H9 (cell line): ENCODE data around the gene PRKCA. TPM values are rescaled to one million over a fixed set of nuclear protein-coding genes. Genes with fewer than 3 reads are reported as not detected.

Experiments
- DNase-seq: peaks from one replicate; pipeline ENCODE4 v3.0.0-alpha.2; 2017
- H2AFZ ChIP-seq: one replicate; pipeline ENCODE4 v1.6.1; 2013; ENCODE audit warnings: mild to moderate bottlenecking, low read length, control low read depth, moderate library complexity
- H2AK5ac ChIP-seq: 2 replicates; pipeline ENCODE4 v1.6.1; 2013; ENCODE audit warnings: low read length, control low read depth, mixed read lengths; ENCODE audit not compliant: insufficient read length
- H2BK120ac ChIP-seq: one replicate; pipeline ENCODE4 v1.6.1; 2013; ENCODE audit warnings: low read depth, mild to moderate bottlenecking, low read length, control low read depth, inconsistent platforms; ENCODE audit not compliant: poor library complexity, severe bottlenecking
- H2BK12ac ChIP-seq: 2 replicates; pipeline ENCODE4 v1.6.1; 2013; ENCODE audit warnings: low read length, control low read depth, mixed read lengths, low read depth; ENCODE audit not compliant: insufficient read length
- H2BK15ac ChIP-seq: 2 replicates; pipeline ENCODE4 v1.6.1; 2013; ENCODE audit warnings: low read depth, low read length, control low read depth
- H2BK20ac ChIP-seq: one replicate; pipeline ENCODE4 v1.6.1; 2013; ENCODE audit warnings: low read depth, mild to moderate bottlenecking, low read length, control low read depth, inconsistent platforms; ENCODE audit not compliant: poor library complexity, severe bottlenecking
- H2BK5ac ChIP-seq: 2 replicates; pipeline ENCODE4 v1.6.1; 2013; ENCODE audit warnings: low read length, control low read depth, mixed read lengths; ENCODE audit not compliant: insufficient read length
- H3K14ac ChIP-seq: 2 replicates; pipeline ENCODE4 v1.6.1; 2013; ENCODE audit warnings: low read length, control low read depth; ENCODE audit not compliant: insufficient read depth
- H3K18ac ChIP-seq: 2 replicates; pipeline ENCODE4 v1.6.1; 2013; ENCODE audit warnings: low read depth, mild to moderate bottlenecking, mixed read lengths, low read length, control low read depth; ENCODE audit not compliant: insufficient read length
- H3K23ac ChIP-seq: 2 replicates; pipeline ENCODE4 v1.6.1; 2013; ENCODE audit warnings: low read length, control low read depth, mixed read lengths, low read depth; ENCODE audit not compliant: insufficient read length
- H3K23me2 ChIP-seq: 2 replicates; pipeline ENCODE4 v1.6.1; 2013; ENCODE audit warnings: low read depth, mild to moderate bottlenecking, mixed read lengths, low read length, control low read depth; ENCODE audit not compliant: insufficient read length, poor library complexity, severe bottlenecking
- H3K27ac ChIP-seq: 2 replicates; pipeline ENCODE4 v1.5.1; 2013; ENCODE audit warnings: low read length, control low read depth, mixed read lengths, low read depth; ENCODE audit not compliant: insufficient read length
- H3K27me3 ChIP-seq: 2 replicates; pipeline ENCODE4 v1.6.1; 2013; ENCODE audit warnings: low read length, control low read depth, inconsistent platforms; ENCODE audit not compliant: insufficient read depth
- H3K4ac ChIP-seq: 2 replicates; pipeline ENCODE4 v1.6.1; 2013; ENCODE audit warnings: low read depth, mild to moderate bottlenecking, control low read depth, inconsistent platforms, low read length, moderate library complexity
- H3K4me1 ChIP-seq: 2 replicates; pipeline ENCODE4 v1.6.1; 2013; ENCODE audit warnings: low read length, control low read depth, inconsistent platforms; ENCODE audit not compliant: insufficient read depth
- H3K4me2 ChIP-seq: 2 replicates; pipeline ENCODE4 v1.6.1; 2013; ENCODE audit warnings: low read length, control low read depth, mixed read lengths; ENCODE audit not compliant: insufficient read length, insufficient read depth
- H3K56ac ChIP-seq: 2 replicates; pipeline ENCODE4 v1.6.1; 2013; ENCODE audit warnings: low read depth, mild to moderate bottlenecking, mixed read lengths, low read length, control low read depth; ENCODE audit not compliant: insufficient read length
- H3K79me1 ChIP-seq: 2 replicates; pipeline ENCODE4 v1.6.1; 2013; ENCODE audit warnings: low read depth, mild to moderate bottlenecking, moderate library complexity, low read length, control low read depth, inconsistent platforms; ENCODE audit not compliant: insufficient read depth, poor library complexity, severe bottlenecking
- H3K79me2 ChIP-seq: 2 replicates; pipeline ENCODE4 v1.6.1; 2013; ENCODE audit warnings: low read length, control low read depth, inconsistent platforms; ENCODE audit not compliant: insufficient read depth
- H3K9ac ChIP-seq: 2 replicates; pipeline ENCODE4 v1.6.1; 2013; ENCODE audit warnings: low read length, control low read depth, mixed read lengths; ENCODE audit not compliant: insufficient read length; ENCODE audit errors: extremely low read depth
- H3K9me3 ChIP-seq: one replicate; pipeline ENCODE4 v1.6.1; 2013; ENCODE audit warnings: low read depth, low read length, inconsistent platforms; ENCODE audit not compliant: control insufficient read depth
- H3T11ph ChIP-seq: one replicate; pipeline ENCODE4 v1.6.1; 2013; ENCODE audit warnings: mild to moderate bottlenecking, low read length, control low read depth, inconsistent platforms
- H4K20me1 ChIP-seq: one replicate; pipeline ENCODE4 v1.6.1; 2013; ENCODE audit not compliant: control insufficient read depth, insufficient read length, insufficient read depth
- H4K5ac ChIP-seq: 2 replicates; pipeline ENCODE4 v1.6.1; 2013; ENCODE audit warnings: low read depth, mild to moderate bottlenecking, mixed read lengths, low read length, control low read depth; ENCODE audit not compliant: insufficient read length
- H4K8ac ChIP-seq: replicated peaks from 2 replicates; pipeline ENCODE4 v1.6.1; 2013; ENCODE audit warnings: low read length, control low read depth, mixed read lengths, low read depth; ENCODE audit not compliant: insufficient read length
- H4K91ac ChIP-seq: 2 replicates; pipeline ENCODE4 v1.6.1; 2013; ENCODE audit warnings: low read depth, mild to moderate bottlenecking, moderate library complexity, mixed read lengths, low read length, control low read depth; ENCODE audit not compliant: insufficient read length
- H3K27ac Mint-ChIP-seq, 3 experiments: 2 replicates in 2 of 3; 3 replicates in 1 of 3; pipeline ENCODE4 v1.8.0; 2020 to 2021; ENCODE audit warnings: mixed read lengths in 3 of 3, mild to moderate bottlenecking in 1 of 3, moderate library complexity in 1 of 3
- H3K27me3 Mint-ChIP-seq: 2 replicates; pipeline ENCODE4 v1.8.0; 2021; ENCODE audit warnings: low read depth, mild to moderate bottlenecking, moderate library complexity, mixed read lengths
- H3K36me3 Mint-ChIP-seq, 3 experiments: 2 replicates in 2 of 3; 3 replicates in 1 of 3; pipeline ENCODE4 v1.8.0; 2020 to 2021; ENCODE audit warnings: low read depth in 3 of 3, mixed read lengths in 3 of 3; ENCODE audit not compliant: insufficient read depth in 1 of 3
- H3K4me1 Mint-ChIP-seq, 2 experiments: 2 replicates each; pipeline ENCODE4 v1.8.0; 2020; ENCODE audit warnings: mixed read lengths in 2 of 2
- H3K4me3 Mint-ChIP-seq, 2 experiments: 2 replicates in 1 of 2; 3 replicates in 1 of 2; pipeline ENCODE4 v1.8.0; 2020 to 2021; ENCODE audit warnings: mild to moderate bottlenecking in 2 of 2, mixed read lengths in 2 of 2, moderate library complexity in 1 of 2
- H3K9me3 Mint-ChIP-seq, 2 experiments: 2 replicates in 1 of 2; 3 replicates in 1 of 2; pipeline ENCODE4 v1.8.0; 2020; ENCODE audit warnings: mild to moderate bottlenecking in 2 of 2, mixed read lengths in 2 of 2, moderate library complexity in 1 of 2
- WGBS: extraction: QIAGEN DNeasy Blood & Tissue Kit; methylation state at CpG from one replicate; pipeline ENCODE4 v1.1.7; 2013; ENCODE audit warnings: missing lambda C conversion rate, low lambda C conversion rate, mixed read lengths; ENCODE audit not compliant: insufficient read length; ENCODE audit errors: extremely low coverage; 5-methylcytosine and 5-hydroxymethylcytosine counted together
- total RNA-seq: library from RNA; stranded (reverse); gene quantifications from 2 replicates; pipeline ENCODE4 v1.2.1, GENCODE V29; 2021
- TF ChIP-seq, protein P1 (sequence below): fragments of 200-600 bp; sonication (generic); conservative IDR thresholded peaks from 3 replicates; pipeline ENCODE4 v1.8.0; 2021; ENCODE audit warnings: antibody characterized with exemption, mild to moderate bottlenecking

Gene PRKCA
- total RNA-seq, 1 experiment from 2014 or later: 10.5 TPM

GRCh38 chr17:66555605-66556004 lies 253.2 kb downstream of the PRKCA start:
- no CpG with 5 or more reads among the region's 2 CpGs for WGBS
- Histone ChIP-seq H3K4me2 (no peak overlapping the region), H3K27ac (no peak overlapping the region), H4K5ac (no peak overlapping the region), H2BK20ac (no peak overlapping the region), H2AK5ac (no peak overlapping the region), H3K27me3 (no peaks in the 10 kb centered on the region), H3K9ac (no peak overlapping the region), H2BK5ac (no peak overlapping the region), H4K20me1 (no peaks in the 10 kb centered on the region), H3K23ac (no peak overlapping the region), H2AFZ (no peak overlapping the region), H3K14ac (no peak overlapping the region), H3K79me1 (no peaks in the 10 kb centered on the region), H3K4me1 (no peaks in the 10 kb centered on the region; the same call in 1 of the 2 replicates), H3K4ac (no peak overlapping the region), H3K79me2 (no peaks in the 10 kb centered on the region), H3K56ac (no peak overlapping the region), H2BK12ac (no peak overlapping the region), H3K9me3 (no peaks in the 10 kb centered on the region), H4K8ac (no peak overlapping the region), H4K91ac (no peak overlapping the region), H3K18ac (no peak overlapping the region), H2BK120ac (no peak overlapping the region), H2BK15ac (no peak overlapping the region), H3K23me2 (no peaks in the 10 kb centered on the region), H3T11ph (no peak overlapping the region)
- peaks cover 6 to 19% of the 10 kb centered on the region in 2 experiments for H3K4me1 Mint-ChIP-seq
- TF ChIP-seq, protein P1, sequence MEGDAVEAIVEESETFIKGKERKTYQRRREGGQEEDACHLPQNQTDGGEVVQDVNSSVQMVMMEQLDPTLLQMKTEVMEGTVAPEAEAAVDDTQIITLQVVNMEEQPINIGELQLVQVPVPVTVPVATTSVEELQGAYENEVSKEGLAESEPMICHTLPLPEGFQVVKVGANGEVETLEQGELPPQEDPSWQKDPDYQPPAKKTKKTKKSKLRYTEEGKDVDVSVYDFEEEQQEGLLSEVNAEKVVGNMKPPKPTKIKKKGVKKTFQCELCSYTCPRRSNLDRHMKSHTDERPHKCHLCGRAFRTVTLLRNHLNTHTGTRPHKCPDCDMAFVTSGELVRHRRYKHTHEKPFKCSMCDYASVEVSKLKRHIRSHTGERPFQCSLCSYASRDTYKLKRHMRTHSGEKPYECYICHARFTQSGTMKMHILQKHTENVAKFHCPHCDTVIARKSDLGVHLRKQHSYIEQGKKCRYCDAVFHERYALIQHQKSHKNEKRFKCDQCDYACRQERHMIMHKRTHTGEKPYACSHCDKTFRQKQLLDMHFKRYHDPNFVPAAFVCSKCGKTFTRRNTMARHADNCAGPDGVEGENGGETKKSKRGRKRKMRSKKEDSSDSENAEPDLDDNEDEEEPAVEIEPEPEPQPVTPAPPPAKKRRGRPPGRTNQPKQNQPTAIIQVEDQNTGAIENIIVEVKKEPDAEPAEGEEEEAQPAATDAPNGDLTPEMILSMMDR: no peak
- H3K36me3 Mint-ChIP-seq: peaks cover 4 to 11% (median 10%) of the 10 kb centered on the region in 3 experiments
- no peaks in the 10 kb centered on the region; the same call in 1 of the 2 replicates for H3K27me3 Mint-ChIP-seq
- DNase-seq: no peak
- peaks cover 0 to 7% of the 10 kb centered on the region in 2 experiments; a peak in 4 of 5 replicates for H3K9me3 Mint-ChIP-seq
- no peak overlapping the region for H3K4me3 Mint-ChIP-seq
- H3K27ac Mint-ChIP-seq: no peak overlapping the region
